Measurements from ENCODE around the gene SGK1.
"Not testable (repeated sequence)": the region's sequence is repeated elsewhere in the genome, so short reads cannot be mapped to it uniquely, and the experiment has no call there.

SGK1 gene

DNA sequence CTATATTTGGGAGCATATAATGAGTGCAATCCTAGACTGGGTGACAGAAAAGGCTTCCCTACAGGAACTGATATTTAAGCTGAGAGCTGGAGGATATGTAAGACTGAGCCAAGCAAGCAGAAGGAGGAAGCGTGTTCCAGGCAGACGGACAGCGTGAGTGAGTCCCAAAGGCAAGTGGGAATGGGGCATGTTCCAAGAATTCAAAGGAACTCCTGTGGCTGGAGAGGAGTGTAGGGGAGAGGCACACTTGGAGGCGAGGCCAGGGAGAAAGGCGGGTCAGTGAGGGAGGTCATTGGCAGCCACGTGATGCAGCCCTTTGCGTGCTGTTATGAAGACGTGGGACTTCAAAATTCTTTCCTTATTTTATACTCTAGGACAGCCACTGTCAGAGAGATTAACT is 27.9 kb upstream of the SGK1 start:
- no peak for DNase-seq (ENCODE audit: low read depth in 1 of 2, low spot score in 1 of 2)
- in situ Hi-C loops (cut with HindIII; ENCODE audit: low pct_unique_long_range_greater_than_20kb, low sequenced_read_pairs), result no loop called here
- TF ChIP-seq JUND (IDR thresholded peaks at IDR 0.05; ENCODE audit: low read depth), result no peak

DNA sequence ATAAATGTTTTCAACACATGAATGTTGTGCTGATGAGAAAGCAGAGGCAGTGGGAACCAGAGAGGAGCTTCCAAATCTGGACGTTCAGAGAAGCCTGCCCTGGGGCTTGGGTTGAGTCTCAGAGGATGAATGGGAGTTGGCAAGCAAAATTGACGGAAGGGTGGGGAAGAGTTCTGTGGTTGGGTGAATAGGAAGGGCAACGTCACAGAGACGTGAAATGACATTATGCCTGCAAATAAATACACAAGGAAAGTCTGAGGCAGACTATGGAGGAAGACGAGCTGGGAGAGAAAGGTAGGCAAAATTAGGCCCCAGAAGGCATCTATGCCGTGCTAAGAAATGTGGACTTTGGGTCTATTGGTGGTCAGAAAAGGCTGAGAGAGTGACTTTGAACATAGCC is 25.2 kb upstream of the SGK1 start:
- no peak for TF ChIP-seq JUND (IDR thresholded peaks at IDR 0.05; ENCODE audit: low read depth)
- no peak for DNase-seq (ENCODE audit: low read depth in 1 of 2, low spot score in 1 of 2)
- in situ Hi-C loops (cut with HindIII; ENCODE audit: low pct_unique_long_range_greater_than_20kb, low sequenced_read_pairs), result no loop called here

DNA sequence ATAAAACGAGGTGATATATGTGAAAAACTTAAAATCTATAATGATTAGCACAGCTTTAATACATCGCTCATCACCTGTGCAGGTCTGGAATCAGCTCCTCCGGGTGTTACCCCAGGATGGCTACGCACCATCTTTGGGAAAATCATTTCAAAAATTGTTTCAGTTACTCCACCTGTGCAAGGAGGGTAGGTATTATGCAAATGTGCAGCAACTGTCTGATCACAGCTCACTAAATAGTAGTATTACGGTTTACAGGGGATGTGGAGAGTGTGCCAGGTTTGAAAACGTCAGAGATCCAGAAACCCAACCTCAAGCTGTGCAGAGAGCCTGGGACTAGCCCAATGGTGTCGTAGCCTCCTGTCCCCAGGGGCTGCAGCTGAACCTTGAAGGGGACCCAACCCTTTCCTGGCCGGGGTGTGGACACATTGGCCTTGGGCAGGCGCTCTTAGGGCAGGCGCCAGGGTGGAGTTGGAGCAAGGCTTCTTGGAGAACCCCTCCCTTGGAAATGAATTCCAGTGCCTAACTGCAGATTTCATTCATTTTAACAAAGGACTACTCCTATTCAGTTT is 24.2 kb upstream of the SGK1 start:
- no peak for TF ChIP-seq JUND (IDR thresholded peaks at IDR 0.05; ENCODE audit: low read depth)
- DNase-seq (ENCODE audit: low read depth in 1 of 2, low spot score in 1 of 2), result no peak
- in situ Hi-C loops (cut with HindIII; ENCODE audit: low pct_unique_long_range_greater_than_20kb, low sequenced_read_pairs), result no loop called here

DNA sequence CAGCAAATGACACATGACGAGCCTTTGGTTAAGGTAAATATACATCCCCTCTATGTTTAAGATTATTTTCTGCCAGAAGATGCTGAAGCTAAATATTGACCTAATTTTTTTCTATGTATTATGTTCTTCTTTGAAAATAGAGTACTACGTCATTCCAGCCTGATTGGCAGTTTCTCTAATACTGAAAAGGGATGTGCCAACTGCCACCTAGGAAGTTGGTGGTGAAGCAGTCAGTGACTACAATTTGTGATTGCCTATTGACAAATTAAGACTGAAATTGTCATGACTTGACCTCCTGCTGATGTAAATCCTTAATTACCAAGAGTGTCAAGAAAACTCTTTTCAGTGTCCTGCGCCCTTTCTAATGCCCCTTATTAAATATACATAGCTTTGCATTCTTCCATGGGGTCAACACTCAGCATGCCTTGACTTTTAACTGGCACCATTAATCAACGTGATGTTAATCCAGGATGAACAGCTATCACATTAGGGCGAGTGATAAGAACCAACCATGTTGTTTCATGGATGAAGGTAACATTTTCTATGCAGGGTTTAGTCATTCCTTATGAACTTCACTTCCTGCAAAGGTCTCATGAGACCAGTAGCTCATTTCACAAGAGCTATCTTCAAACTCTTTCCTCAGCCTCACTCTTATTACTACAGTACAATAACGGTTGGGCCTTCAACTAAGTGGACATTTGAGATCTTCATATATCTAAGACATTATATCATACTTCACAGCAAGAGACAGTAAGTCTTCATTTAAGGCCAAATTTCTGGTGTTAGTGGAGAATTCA is 22.5 kb upstream of the SGK1 start:
- in situ Hi-C loops (cut with HindIII; ENCODE audit: low pct_unique_long_range_greater_than_20kb, low sequenced_read_pairs), result no loop called here
- TF ChIP-seq JUND (IDR thresholded peaks at IDR 0.05; ENCODE audit: low read depth), result no peak
- no peak for DNase-seq (ENCODE audit: low read depth in 1 of 2, low spot score in 1 of 2)

DNA sequence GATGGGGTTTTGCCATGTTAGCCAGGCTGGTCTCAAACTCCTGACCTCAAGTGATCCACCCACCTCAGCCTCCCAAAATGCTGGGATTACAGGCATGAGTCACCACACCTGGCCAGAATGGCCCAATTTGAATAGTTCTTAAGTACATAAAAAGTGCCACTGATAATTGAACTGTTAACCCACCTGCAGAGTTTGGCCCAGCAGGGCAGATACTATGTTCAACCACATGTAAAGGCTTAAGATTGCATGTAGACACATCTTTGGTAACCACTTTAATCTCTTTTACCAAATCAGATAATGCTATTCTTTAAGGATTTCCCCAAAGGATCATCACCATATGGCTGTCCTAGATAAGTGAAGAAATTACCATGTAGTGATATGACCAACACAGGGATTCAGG is 21.3 kb upstream of the SGK1 start:
- in situ Hi-C loops (cut with HindIII; ENCODE audit: low pct_unique_long_range_greater_than_20kb, low sequenced_read_pairs), result no loop called here
- no peak for DNase-seq (ENCODE audit: low read depth in 1 of 2, low spot score in 1 of 2)
- TF ChIP-seq JUND (IDR thresholded peaks at IDR 0.05; ENCODE audit: low read depth), result no peak

DNA sequence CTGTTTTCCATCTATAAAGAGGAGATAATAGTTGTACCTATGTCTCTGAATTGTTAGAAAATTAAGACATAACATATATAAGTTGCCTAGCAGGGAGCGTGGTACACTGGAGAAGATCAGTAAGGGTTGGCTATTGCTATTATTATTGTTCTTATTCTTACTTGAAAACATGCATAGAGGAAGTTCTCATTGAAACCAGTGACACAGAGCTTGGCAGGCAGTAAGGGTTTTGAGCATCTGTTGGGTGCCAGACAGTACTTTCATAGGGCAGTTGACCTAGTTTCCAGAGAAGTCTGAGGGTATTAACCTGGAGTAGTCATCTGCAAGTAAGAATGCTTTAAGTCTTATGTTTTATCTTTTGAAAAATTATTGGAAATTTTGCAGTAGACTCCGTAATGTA is 13.3 kb upstream of the SGK1 start:
- in situ Hi-C loops (cut with HindIII; ENCODE audit: low pct_unique_long_range_greater_than_20kb, low sequenced_read_pairs), result no loop called here

DNA sequence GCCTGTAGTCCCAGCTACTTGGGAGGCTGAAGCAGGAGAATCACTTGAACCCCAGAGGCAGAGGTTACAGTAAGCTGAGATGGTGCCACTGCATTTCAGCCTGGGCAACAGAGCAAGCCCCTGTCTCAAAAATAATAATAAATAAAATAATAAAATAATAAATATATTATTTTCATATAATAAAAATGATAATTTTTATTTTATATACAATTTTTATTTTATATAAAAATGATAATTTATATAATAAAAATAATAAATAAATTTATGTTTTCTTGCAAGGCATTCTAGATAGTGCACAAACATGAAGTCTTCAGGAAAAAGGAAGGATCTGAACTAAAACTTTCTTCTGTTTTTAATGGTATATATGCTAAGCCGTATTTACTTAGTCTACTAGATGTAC is 12.6 kb upstream of the SGK1 start:
- in situ Hi-C loops (cut with HindIII; ENCODE audit: low pct_unique_long_range_greater_than_20kb, low sequenced_read_pairs), result no loop called here
- DNase-seq (ENCODE audit: low read depth in 1 of 2, low spot score in 1 of 2), result no peak
- no peak for TF ChIP-seq JUND (IDR thresholded peaks at IDR 0.05; ENCODE audit: low read depth)

More for the DNA sequence above, 13.3 kb upstream of the SGK1 start:
- TF ChIP-seq JUND (IDR thresholded peaks at IDR 0.05; ENCODE audit: low read depth), result no peak
- DNase-seq (ENCODE audit: low read depth in 1 of 2, low spot score in 1 of 2), result no peak

DNA sequence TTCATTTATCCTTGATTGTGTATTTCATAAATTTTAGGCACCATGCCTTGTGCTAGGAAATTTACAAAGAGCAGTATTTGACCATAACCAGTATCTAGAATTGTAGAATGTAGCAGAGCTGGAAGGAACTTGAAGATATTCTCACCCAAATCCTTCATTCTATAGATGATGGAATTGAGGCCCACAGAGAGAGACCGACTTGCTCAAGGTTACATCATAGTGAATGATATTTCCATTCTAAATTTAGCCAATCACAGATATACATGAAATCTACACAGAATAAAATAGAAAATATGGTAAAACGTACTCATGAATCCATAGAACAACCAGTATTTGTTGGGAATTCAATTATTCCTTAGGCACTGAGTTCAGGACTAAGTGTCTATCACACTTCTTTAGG is 10.9 kb upstream of the SGK1 start:
- TF ChIP-seq JUND (IDR thresholded peaks at IDR 0.05; ENCODE audit: low read depth), result no peak
- in situ Hi-C loops (cut with HindIII; ENCODE audit: low pct_unique_long_range_greater_than_20kb, low sequenced_read_pairs), result no loop called here
- DNase-seq (ENCODE audit: low read depth in 1 of 2, low spot score in 1 of 2), result no peak

DNA sequence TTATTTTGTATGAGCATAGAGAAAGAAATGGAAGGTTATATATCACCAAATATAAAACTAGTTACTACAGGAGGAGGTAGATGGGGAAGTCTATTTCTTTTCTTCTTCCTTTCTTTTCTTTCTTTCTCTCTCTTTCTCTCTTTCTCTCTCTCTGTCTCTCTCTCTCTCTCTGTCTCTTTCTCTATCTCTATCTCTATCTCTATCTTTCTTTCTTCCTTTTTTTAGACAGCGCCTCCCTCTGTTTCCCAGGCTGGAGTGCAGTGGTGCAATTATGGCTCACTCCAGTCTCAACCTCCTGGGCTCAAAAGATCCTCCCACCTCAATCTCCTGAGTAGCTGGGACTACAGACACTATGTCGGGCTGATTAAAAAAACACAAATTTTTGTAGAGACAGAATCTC is 10.2 kb upstream of the SGK1 start:
- in situ Hi-C loops (cut with HindIII; ENCODE audit: low pct_unique_long_range_greater_than_20kb, low sequenced_read_pairs), result no loop called here
- no peak for DNase-seq (ENCODE audit: low read depth in 1 of 2, low spot score in 1 of 2)
- no peak for TF ChIP-seq JUND (IDR thresholded peaks at IDR 0.05; ENCODE audit: low read depth)

DNA sequence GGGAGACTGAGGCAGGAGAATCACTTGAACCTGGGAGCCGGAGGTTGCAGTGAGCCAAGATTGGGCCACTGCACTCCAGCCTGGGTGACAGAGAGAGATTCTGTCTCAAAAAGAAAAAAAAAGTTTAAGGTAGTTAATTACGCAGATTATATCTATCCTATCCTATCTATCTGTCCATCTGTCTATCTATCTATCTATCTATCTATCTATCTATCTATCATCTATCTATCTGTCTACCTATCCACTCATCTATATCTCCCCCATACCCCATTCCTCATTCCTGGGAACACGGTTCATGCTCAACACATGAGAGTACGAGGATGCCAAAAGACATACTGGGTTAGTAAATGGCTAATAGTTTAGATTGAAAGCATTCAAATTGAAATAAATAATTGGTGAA is 8.3 kb upstream of the SGK1 start:
- DNase-seq (ENCODE audit: low read depth in 1 of 2, low spot score in 1 of 2); in situ Hi-C loops (cut with HindIII; ENCODE audit: low pct_unique_long_range_greater_than_20kb, low sequenced_read_pairs): not testable (repeated sequence)

DNA sequence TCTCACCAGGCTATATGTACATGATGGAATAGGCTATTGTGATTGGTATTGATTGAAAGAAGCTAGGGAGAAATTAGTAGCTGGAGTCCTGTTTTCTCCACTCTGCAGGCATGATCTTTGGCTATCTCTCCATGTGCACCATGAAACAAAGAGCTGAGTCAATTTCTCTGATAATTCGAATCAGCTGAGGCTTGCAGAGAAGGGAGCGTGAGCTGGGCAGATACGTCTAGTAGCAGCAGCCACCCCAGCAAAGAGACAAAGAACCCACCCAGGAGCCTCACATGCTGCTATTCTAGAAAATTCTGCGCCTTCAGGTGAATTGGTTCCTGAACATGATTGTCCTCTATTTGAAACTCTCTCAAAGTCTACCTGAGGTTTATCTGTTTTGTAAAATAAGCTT is 6.9 kb upstream of the SGK1 start:
- in situ Hi-C loops (cut with HindIII; ENCODE audit: low pct_unique_long_range_greater_than_20kb, low sequenced_read_pairs), result no loop called here
- no peak for TF ChIP-seq JUND (IDR thresholded peaks at IDR 0.05; ENCODE audit: low read depth)
- no peak for DNase-seq (ENCODE audit: low read depth in 1 of 2, low spot score in 1 of 2)

DNA sequence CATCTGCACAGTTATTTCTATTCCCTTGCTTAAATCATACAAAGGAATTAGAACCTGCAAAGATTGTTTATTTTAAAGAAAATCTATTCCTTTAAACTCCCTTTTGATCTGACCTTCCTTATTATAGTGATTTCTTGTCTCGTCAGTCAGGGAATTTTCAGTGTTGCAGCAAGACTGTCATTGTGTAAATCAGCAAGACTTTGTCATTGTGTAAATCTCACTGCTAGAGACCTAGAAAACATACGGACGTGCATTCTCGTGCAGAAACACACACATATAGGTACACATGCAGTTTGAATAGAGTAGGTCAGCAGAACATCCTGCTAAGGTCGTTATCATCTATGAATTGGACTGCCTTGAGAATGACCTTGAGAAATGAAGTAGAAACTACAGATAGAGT is 6.2 kb upstream of the SGK1 start:
- no peak for DNase-seq (ENCODE audit: low read depth in 1 of 2, low spot score in 1 of 2)
- in situ Hi-C loops (cut with HindIII; ENCODE audit: low pct_unique_long_range_greater_than_20kb, low sequenced_read_pairs), result no loop called here

DNA sequence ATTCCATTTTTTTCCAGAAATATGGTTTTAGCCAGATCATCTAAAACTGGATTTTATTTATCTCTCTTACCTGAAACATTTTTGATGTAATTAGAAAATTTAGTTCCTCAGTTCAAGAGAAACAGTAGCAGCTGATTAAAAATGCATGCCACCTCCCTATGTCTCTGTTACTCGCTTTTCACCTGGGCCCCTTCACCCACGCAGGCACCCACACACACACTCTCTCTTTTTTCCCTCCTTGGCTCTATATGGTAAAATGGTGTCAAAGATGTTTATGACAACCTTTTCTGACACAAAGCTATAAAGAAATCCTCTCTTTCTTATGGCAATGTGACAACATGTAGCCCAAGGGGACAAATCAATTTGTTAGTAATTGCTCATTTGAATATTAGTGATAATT is 5.8 kb upstream of the SGK1 start:
- no peak for TF ChIP-seq JUND (IDR thresholded peaks at IDR 0.05; ENCODE audit: low read depth)
- in situ Hi-C loops (cut with HindIII; ENCODE audit: low pct_unique_long_range_greater_than_20kb, low sequenced_read_pairs), result no loop called here
- no peak for DNase-seq (ENCODE audit: low read depth in 1 of 2, low spot score in 1 of 2)

More for the DNA sequence above, 6.2 kb upstream of the SGK1 start:
- TF ChIP-seq JUND (IDR thresholded peaks at IDR 0.05; ENCODE audit: low read depth), result no peak

DNA sequence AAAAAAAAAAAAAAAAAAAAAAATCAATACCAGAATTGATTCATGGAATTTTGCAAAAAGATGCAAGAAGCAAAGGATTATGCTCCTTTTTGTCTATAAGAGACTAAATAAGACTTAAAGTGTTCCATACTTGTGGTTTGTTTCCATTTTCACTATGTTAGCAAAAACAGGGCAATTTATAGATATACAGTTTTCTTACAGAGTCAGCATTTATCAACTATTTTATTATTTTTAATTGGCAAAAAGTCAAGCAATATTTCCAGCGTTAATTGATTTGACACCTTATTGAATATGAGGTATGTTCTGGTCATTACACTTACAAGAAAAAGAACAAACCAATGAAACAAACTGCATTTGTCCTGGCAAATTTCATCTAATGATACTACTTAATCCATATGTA is 5.4 kb upstream of the SGK1 start:
- no peak for DNase-seq (ENCODE audit: low read depth in 1 of 2, low spot score in 1 of 2)
- in situ Hi-C loops (cut with HindIII; ENCODE audit: low pct_unique_long_range_greater_than_20kb, low sequenced_read_pairs), result no loop called here
- no peak for TF ChIP-seq JUND (IDR thresholded peaks at IDR 0.05; ENCODE audit: low read depth)
